Measurements from ENCODE around the gene CYSLTR1.
A peak's percentile ranks its signal among the peaks of the same experiment; 100 is the strongest.

Gene CYSLTR1

GRCh38 chrX:78327370-78328086 lies at the start of gene CYSLTR1:
CYSLTR1 (minus strand) TSS chrX:78327611; CDS start chrX:78273746, 53,865 bp downstream.
- H3K4me3 ChIP-seq (ENCODE audit: low read depth, low read length), result no peak within 1 kb of the TSS
- no peak for TF ChIP-seq CTCF (conservative IDR thresholded peaks at IDR 0.05; ENCODE audit: low read depth, low read length)
- no peak for DNase-seq (ENCODE audit: low read depth)

- TF ChIP-seq CTCF (conservative IDR thresholded peaks at IDR 0.05; ENCODE audit: low read depth, low read length), result no peak
- no peak for DNase-seq (ENCODE audit: low read depth)
- no peak overlapping the region for H3K4me3 ChIP-seq (ENCODE audit: low read depth, low read length)
Observed at GRCh38 chrX:78377186-78377585, 49.8 kb upstream of the CYSLTR1 start.

GRCh38 chrX:78375894-78376293 lies 48.5 kb upstream of the CYSLTR1 start:
- TF ChIP-seq CTCF (conservative IDR thresholded peaks at IDR 0.05; ENCODE audit: low read depth, low read length), result no peak

GRCh38 chrX:78366576-78366975 lies 39.2 kb upstream of the CYSLTR1 start:
- TF ChIP-seq CTCF (conservative IDR thresholded peaks at IDR 0.05; ENCODE audit: low read depth, low read length), result no peak
- H3K4me3 ChIP-seq (ENCODE audit: low read depth, low read length), result no peak overlapping the region
- no peak for DNase-seq (ENCODE audit: low read depth)

More at GRCh38 chrX:78375894-78376293, 48.5 kb upstream of the CYSLTR1 start:
- no peak overlapping the region for H3K4me3 ChIP-seq (ENCODE audit: low read depth, low read length)
- no peak for DNase-seq (ENCODE audit: low read depth)

- DNase-seq (ENCODE audit: low read depth), result no peak
- no peak overlapping the region for H3K4me3 ChIP-seq (ENCODE audit: low read depth, low read length)
- no peak for TF ChIP-seq CTCF (conservative IDR thresholded peaks at IDR 0.05; ENCODE audit: low read depth, low read length)
Observed at GRCh38 chrX:78357342-78358055, 30.1 kb upstream of the CYSLTR1 start.

- TF ChIP-seq CTCF (conservative IDR thresholded peaks at IDR 0.05; ENCODE audit: low read depth, low read length), result no peak
- DNase-seq (ENCODE audit: low read depth), result peak; percentile 22
- no peak overlapping the region for H3K4me3 ChIP-seq (ENCODE audit: low read depth, low read length)
Observed at GRCh38 chrX:78333521-78333920, 6.1 kb upstream of the CYSLTR1 start.

Measured in choroid plexus epithelial cell (primary cell).